Central memory CD4-positive, alpha-beta T cell (primary cell): ENCODE data around the gene PKP2.
A peak's percentile ranks its signal among the peaks of the same experiment; 100 is the strongest.

Source experiments
- DNase-seq: peaks from one replicate; pipeline ENCODE4 v3.0.0; 2022

PKP2 gene

GRCh38 chr12:32801269-32801980, 95.2 kb downstream of the PKP2 start:
- no peak for DNase-seq

GRCh38 chr12:32794281-32794680, 102.3 kb downstream of the PKP2 start:
- DNase-seq: no peak

- no peak for DNase-seq
These were observed 106.7 kb downstream of the PKP2 start for GRCh38 chr12:32789916-32790315.

- no peak for DNase-seq
These were observed 107.1 kb downstream of the PKP2 start for GRCh38 chr12:32789446-32789845.

GRCh38 chr12:32788405-32788804, 108.2 kb downstream of the PKP2 start:
- DNase-seq: no peak

- DNase-seq: no peak
These were observed 111.0 kb downstream of the PKP2 start for GRCh38 chr12:32785557-32785956.

- no peak for DNase-seq
These were observed 113.5 kb downstream of the PKP2 start for GRCh38 chr12:32783029-32783428.

GRCh38 chr12:32780071-32780470, 116.5 kb downstream of the PKP2 start:
- no peak for DNase-seq

DNA sequence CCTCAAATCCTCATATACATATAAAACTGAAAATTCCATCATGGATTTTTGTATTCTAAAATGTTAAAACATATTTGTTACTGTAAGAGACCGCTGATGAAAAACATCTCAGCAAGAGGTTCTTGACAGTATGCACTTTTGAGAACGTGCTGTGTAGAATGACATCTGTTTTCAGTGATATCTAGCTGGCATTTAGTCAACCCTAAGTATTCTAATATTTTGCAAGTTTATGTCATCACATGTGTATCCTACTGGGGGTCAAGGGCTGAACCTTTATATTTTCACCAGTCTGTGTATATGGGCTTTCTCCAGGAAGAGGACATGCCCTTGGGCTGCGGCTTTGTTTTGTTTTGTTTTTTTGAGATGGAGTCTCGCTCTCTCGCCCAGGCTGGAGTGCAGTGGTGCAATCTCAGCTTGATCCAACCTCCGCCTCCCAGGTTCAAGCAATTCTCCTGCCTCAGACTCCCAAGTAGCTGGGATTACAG, 118.8 kb downstream of the PKP2 start:
- DNase-seq: no peak

DNA sequence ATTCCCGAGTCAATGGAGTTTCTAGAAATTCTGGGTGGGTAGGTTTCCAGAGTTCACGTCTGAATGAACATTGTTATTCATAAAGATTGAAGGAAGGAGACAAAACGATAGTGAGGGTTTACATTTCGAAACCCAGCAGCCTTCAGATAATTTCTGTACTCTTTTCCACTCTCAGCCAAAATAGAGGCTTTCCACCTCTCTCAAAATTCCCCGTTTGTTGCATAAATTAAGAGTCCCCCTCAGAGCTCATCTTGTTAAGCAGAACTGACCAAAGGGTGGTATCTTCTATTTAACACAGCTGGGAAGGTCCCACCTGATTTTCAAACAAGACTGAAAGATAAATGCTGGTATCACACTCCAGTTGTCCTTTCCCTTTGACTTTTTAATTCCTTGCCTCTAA, 119.4 kb downstream of the PKP2 start:
- no peak for DNase-seq

DNA sequence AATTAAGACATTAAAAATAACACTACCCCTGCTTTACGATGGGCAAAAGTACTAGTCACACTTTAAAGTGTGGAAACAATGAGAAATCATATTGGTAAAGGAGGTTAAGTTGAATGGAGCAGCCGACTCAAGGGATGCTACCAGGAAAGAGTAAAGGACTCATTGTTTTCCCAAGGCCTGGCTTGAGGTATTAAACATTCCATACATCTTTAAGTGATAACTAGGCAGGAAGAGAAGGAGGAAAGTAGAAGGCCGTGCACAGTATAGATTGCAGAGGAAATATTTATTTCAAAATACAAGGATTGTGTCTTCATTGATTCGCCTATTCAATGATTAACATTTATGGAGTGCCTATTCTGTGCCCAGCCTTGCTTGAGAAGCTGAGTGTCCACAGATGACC, 120.3 kb downstream of the PKP2 start:
- no peak for DNase-seq

GRCh38 chr12:32773691-32774090, 122.9 kb downstream of the PKP2 start:
- DNase-seq: no peak

DNA sequence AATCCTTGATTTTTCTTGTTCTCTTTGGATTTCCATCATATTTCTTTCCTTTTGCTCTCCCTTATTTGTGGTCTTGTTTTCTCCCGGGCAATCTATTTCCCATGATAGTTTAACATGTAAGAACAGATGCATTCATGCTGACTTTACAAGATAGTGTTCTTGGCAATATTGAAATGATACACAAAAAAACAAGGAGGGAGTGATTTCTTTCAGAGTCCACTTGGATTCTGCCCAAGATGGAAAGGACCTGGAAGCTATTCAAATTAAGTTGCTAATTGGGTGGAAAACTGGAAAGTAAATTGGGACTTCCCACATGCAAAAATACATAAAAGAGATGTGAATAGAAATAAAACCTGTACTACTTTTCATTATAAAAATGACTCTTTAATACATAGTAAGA, 126.4 kb downstream of the PKP2 start:
- no peak for DNase-seq

DNA sequence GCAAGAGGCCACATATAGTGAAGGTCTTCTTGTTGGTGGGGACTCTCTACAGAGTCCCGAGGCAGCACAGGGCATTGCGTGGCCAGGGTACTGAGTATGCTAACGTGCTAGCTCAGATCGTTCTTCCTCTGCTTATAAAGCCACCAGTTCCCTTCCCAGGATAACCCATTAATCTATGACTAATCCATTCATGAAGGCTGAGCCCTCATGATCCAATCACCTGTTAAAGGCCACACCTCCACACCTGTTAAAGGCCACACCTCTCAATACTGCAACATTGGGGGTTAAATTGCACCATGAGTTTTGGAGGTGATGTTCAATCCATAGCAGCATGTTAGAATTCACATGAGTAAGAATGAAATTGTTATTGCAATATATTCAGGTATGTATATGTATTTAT, 128.1 kb downstream of the PKP2 start:
- DNase-seq: no peak

- no peak for DNase-seq
These were observed 130.7 kb downstream of the PKP2 start for GRCh38 chr12:32765906-32766305.

- no peak for DNase-seq
These were observed 134.9 kb downstream of the PKP2 start for GRCh38 chr12:32761716-32762115.

- DNase-seq: no peak
These were observed 139.4 kb downstream of the PKP2 start for GRCh38 chr12:32757157-32757556.

DNA sequence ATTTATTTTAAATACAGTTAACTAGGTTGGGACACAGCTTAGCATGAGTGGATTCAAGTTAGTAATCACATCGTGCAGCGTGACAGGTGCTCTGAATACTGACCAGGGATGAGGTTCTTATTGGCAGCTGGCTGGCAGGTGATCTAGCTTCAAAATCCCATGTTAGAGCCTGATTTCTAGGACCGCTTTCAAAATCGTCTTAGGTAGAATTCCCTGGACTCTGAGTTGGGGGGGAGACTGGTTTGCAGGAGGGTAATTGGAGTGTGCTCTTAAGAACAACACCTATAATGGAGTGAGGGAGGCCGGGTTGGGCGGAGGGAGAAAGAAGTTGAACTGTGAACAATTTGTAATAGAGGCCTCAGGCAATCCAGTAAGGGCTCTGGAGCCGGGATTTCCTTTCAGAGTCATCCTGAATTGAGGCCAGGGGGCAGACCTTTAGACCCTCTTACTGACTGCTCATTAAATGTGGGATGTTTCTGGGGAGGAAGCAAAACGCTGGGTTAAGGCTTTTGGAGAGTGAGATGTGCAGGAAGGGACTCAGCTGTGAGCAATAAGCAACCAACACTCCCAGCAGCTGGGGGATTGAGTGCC, 140.0 kb downstream of the PKP2 start:
- no peak for DNase-seq

GRCh38 chr12:32755654-32756475, 140.7 kb downstream of the PKP2 start, which contains the start of gene YARS2:
Gene YARS2 (minus strand): TSS chr12:32755897. CDS start chr12:32755874, 23 bp downstream.
- peak; percentile 82 for DNase-seq

- peak; percentile 71 for DNase-seq
These were observed 141.4 kb downstream of the PKP2 start for GRCh38 chr12:32755051-32755653.

GRCh38 chr12:32754111-32754510, 142.5 kb downstream of the PKP2 start:
- no peak for DNase-seq

- DNase-seq: no peak
These were observed 143.0 kb downstream of the PKP2 start for GRCh38 chr12:32753605-32754004.

DNA sequence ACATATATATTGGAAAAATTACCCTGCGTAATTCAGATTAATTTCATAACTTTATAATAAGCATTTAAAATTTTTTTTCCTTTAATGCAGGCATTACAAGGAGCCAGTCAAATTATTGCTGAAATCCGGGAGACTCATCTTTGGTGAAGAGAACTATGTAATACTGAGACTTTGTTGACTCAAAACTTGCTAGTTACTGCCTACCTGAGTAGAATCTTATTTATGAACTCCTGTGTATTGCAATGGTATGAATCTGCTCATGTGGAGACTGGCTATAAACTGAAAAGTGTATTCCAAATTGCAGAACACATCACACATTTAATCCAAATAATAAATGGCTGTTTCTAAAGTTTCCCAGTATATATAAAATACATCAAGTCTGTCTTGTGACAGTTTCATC, 153.3 kb downstream of the PKP2 start:
- DNase-seq: no peak
